Trophoblast cell (in vitro differentiated cells and primary cell): ENCODE data around the gene MCF2L2.

ENCODE experiments used
- DNase-seq, 2 donors: peaks; one replicate each; pipeline ENCODE4 v3.0.0-alpha.2; 2016
- H2AFZ ChIP-seq: 2 replicates; pipeline ENCODE4 v1.6.1; 2013; ENCODE audit warnings: low read length, moderate library complexity, mild to moderate bottlenecking; ENCODE audit not compliant: insufficient read depth, poor library complexity
- H2AK5ac ChIP-seq: 2 replicates; pipeline ENCODE4 v1.6.1; 2013; ENCODE audit warnings: mild to moderate bottlenecking, low read length
- H2BK120ac ChIP-seq: 2 replicates; pipeline ENCODE4 v1.6.1; 2013; ENCODE audit warnings: low read length, mild to moderate bottlenecking, moderate library complexity; ENCODE audit not compliant: insufficient read depth, poor library complexity
- H2BK12ac ChIP-seq: 2 replicates; pipeline ENCODE4 v1.6.1; 2013; ENCODE audit warnings: mild to moderate bottlenecking, low read length, moderate library complexity
- H2BK5ac ChIP-seq: 2 replicates; pipeline ENCODE4 v1.6.1; 2013; ENCODE audit warnings: low read length, low read depth, moderate library complexity, mild to moderate bottlenecking; ENCODE audit not compliant: poor library complexity
- H3K14ac ChIP-seq: 2 replicates; pipeline ENCODE4 v1.6.1; 2013; ENCODE audit warnings: mild to moderate bottlenecking, low read length
- H3K18ac ChIP-seq: 2 replicates; pipeline ENCODE4 v1.6.1; 2013; ENCODE audit warnings: mild to moderate bottlenecking, low read length
- H3K23ac ChIP-seq: 2 replicates; pipeline ENCODE4 v1.6.1; 2013; ENCODE audit warnings: low read length
- H3K27ac ChIP-seq: 2 replicates; pipeline ENCODE4 v1.5.1; 2013; ENCODE audit warnings: low read depth, mild to moderate bottlenecking, inconsistent platforms, low read length, moderate library complexity
- H3K27me3 ChIP-seq: 2 replicates; pipeline ENCODE4 v1.6.1; 2013; ENCODE audit warnings: inconsistent platforms, mild to moderate bottlenecking, low read length, moderate library complexity; ENCODE audit not compliant: insufficient read depth
- H3K36me3 ChIP-seq, 2 experiments: 1 replicate in 1 of 2; 2 replicates in 1 of 2; pipeline ENCODE4 v1.6.1; 2013; ENCODE audit warnings: low read length in 2 of 2, mild to moderate bottlenecking in 2 of 2, moderate library complexity in 1 of 2; ENCODE audit not compliant: insufficient read depth in 2 of 2, control insufficient read depth in 1 of 2
- H3K4ac ChIP-seq: 2 replicates; pipeline ENCODE4 v1.6.1; 2013; ENCODE audit warnings: low read depth, mild to moderate bottlenecking, low read length, moderate library complexity
- H3K4me1 ChIP-seq, 2 experiments: 1 replicate in 1 of 2; 2 replicates in 1 of 2; pipeline ENCODE4 v1.6.1; 2013; ENCODE audit warnings: low read length in 2 of 2, mild to moderate bottlenecking in 2 of 2, moderate library complexity in 1 of 2; ENCODE audit not compliant: insufficient read depth in 2 of 2, control insufficient read depth in 1 of 2
- H3K4me2 ChIP-seq: 2 replicates; pipeline ENCODE4 v1.6.1; 2013; ENCODE audit warnings: inconsistent platforms, mild to moderate bottlenecking, low read length, moderate library complexity
- H3K4me3 ChIP-seq: 2 replicates; pipeline ENCODE4 v1.5.1; 2013; ENCODE audit warnings: mild to moderate bottlenecking, low read depth, low read length, inconsistent platforms
- H3K79me1 ChIP-seq: one replicate; pipeline ENCODE4 v1.6.1; 2013; ENCODE audit warnings: low read length
- H3K79me2 ChIP-seq: 2 replicates; pipeline ENCODE4 v1.6.1; 2013; ENCODE audit warnings: low read length, mild to moderate bottlenecking; ENCODE audit not compliant: control insufficient read depth, insufficient read depth, poor library complexity
- H3K9ac ChIP-seq: 2 replicates; pipeline ENCODE4 v1.6.1; 2013; ENCODE audit warnings: mild to moderate bottlenecking, low read length
- H3K9me3 ChIP-seq: 2 replicates; pipeline ENCODE4 v1.6.1; 2013; ENCODE audit warnings: low read depth, mild to moderate bottlenecking, control low read depth, inconsistent platforms, low read length; ENCODE audit not compliant: insufficient read depth
- H4K12ac ChIP-seq: 2 replicates; pipeline ENCODE4 v1.6.1; 2013; ENCODE audit warnings: low read depth, mild to moderate bottlenecking, low read length, moderate library complexity
- H4K8ac ChIP-seq: 2 replicates; pipeline ENCODE4 v1.6.1; 2013; ENCODE audit warnings: low read depth, mild to moderate bottlenecking, low read length, moderate library complexity
- H4K91ac ChIP-seq: one replicate; pipeline ENCODE4 v1.6.1; 2013; ENCODE audit warnings: low read depth, mild to moderate bottlenecking, low read length, moderate library complexity
- WGBS: extraction: QIAGEN DNeasy Blood & Tissue Kit; methylation state at CpG from one replicate; pipeline ENCODE4 v1.1.7; 2013; ENCODE audit warnings: missing lambda C conversion rate; ENCODE audit not compliant: insufficient read length, insufficient coverage; ENCODE audit errors: extremely low coverage; 5-methylcytosine and 5-hydroxymethylcytosine counted together

The MCF2L2 gene

GRCh38 chr3:183269345-183269744 lies 159.1 kb downstream of the MCF2L2 start:
- Histone ChIP-seq H3K18ac (no peak overlapping the region), H3K79me2 (no peaks in the 10 kb centered on the region), H3K27ac (no peak overlapping the region), H3K79me1 (peaks cover 2% of the 10 kb centered on the region), H3K4ac (no peak overlapping the region), H3K9ac (no peak overlapping the region), H2BK120ac (no peak overlapping the region), H3K14ac (no peak overlapping the region), H3K4me2 (no peak overlapping the region), H2BK5ac (no peak overlapping the region), H2AFZ (no peak overlapping the region), H3K23ac (no peak overlapping the region), H3K36me3 (peaks cover 2 to 6% of the 10 kb centered on the region in 2 experiments), H3K9me3 (no peaks in the 10 kb centered on the region), H3K27me3 (no peaks in the 10 kb centered on the region), H4K91ac (no peak overlapping the region), H2BK12ac (no peak overlapping the region), H3K4me1 (peaks cover 11 to 23% of the 10 kb centered on the region in 2 experiments), H4K12ac (no peak overlapping the region), H4K8ac (no peak overlapping the region), H3K4me3 (no peak overlapping the region), H2AK5ac (no peak overlapping the region)
- no peak for DNase-seq
- no CpG with 5 or more reads among the region's 13 CpGs for WGBS

GRCh38 chr3:183268366-183268765 lies 160.1 kb downstream of the MCF2L2 start:
- H2AFZ ChIP-seq, result no peak overlapping the region
- H3K4me3 ChIP-seq, result no peak overlapping the region
- H3K14ac ChIP-seq, result no peak overlapping the region
- H2BK120ac ChIP-seq, result no peak overlapping the region
- H3K4me1 ChIP-seq, result peaks cover 11 to 23% of the 10 kb centered on the region in 2 experiments
- DNase-seq, result no peak
- no peak overlapping the region for H4K8ac ChIP-seq
- H2BK12ac ChIP-seq, result no peak overlapping the region
- H4K91ac ChIP-seq, result no peak overlapping the region
- no peaks in the 10 kb centered on the region for H3K27me3 ChIP-seq
- H2BK5ac ChIP-seq, result no peak overlapping the region
- no peak overlapping the region for H3K4me2 ChIP-seq
- no peak overlapping the region for H3K9ac ChIP-seq
- H3K4ac ChIP-seq, result no peak overlapping the region
- H3K23ac ChIP-seq, result no peak overlapping the region
- peaks cover 2 to 6% of the 10 kb centered on the region in 2 experiments for H3K36me3 ChIP-seq
- H3K9me3 ChIP-seq, result no peaks in the 10 kb centered on the region
- WGBS, result no CpG with 5 or more reads among the region's 5 CpGs
- H3K18ac ChIP-seq, result no peak overlapping the region
- no peak overlapping the region for H2AK5ac ChIP-seq
- H3K79me2 ChIP-seq, result no peaks in the 10 kb centered on the region
- no peak overlapping the region for H3K27ac ChIP-seq
- no peak overlapping the region for H4K12ac ChIP-seq
- H3K79me1 ChIP-seq, result peaks cover 2% of the 10 kb centered on the region

- no peak overlapping the region for H3K9ac ChIP-seq
- no peak overlapping the region for H3K4me2 ChIP-seq
- no peak for DNase-seq
- H3K79me2 ChIP-seq, result no peaks in the 10 kb centered on the region
- H3K4me1 ChIP-seq, result peaks cover 11 to 24% of the 10 kb centered on the region in 2 experiments
- H4K8ac ChIP-seq, result no peak overlapping the region
- H4K12ac ChIP-seq, result no peak overlapping the region
- no peak overlapping the region for H3K14ac ChIP-seq
- no peak overlapping the region for H2AK5ac ChIP-seq
- no peak overlapping the region for H3K18ac ChIP-seq
- no peak overlapping the region for H2AFZ ChIP-seq
- H3K79me1 ChIP-seq, result peaks cover 2% of the 10 kb centered on the region
- H3K23ac ChIP-seq, result no peak overlapping the region
- H2BK120ac ChIP-seq, result no peak overlapping the region
- H2BK12ac ChIP-seq, result no peak overlapping the region
- no peaks in the 10 kb centered on the region for H3K27me3 ChIP-seq
- no peaks in the 10 kb centered on the region for H3K9me3 ChIP-seq
- H3K4me3 ChIP-seq, result no peak overlapping the region
- H3K4ac ChIP-seq, result no peak overlapping the region
- WGBS, result no CpG with 5 or more reads among the region's 5 CpGs
- peaks cover 2 to 6% of the 10 kb centered on the region in 2 experiments for H3K36me3 ChIP-seq
- H2BK5ac ChIP-seq, result no peak overlapping the region
- H4K91ac ChIP-seq, result no peak overlapping the region
- no peak overlapping the region for H3K27ac ChIP-seq
These were observed 161.3 kb downstream of the MCF2L2 start for GRCh38 chr3:183267140-183267539.

GRCh38 chr3:183266454-183266853 lies 162.0 kb downstream of the MCF2L2 start:
- H3K79me2 ChIP-seq, result no peaks in the 10 kb centered on the region
- H3K4me3 ChIP-seq, result no peak overlapping the region
- H2BK12ac ChIP-seq, result no peak overlapping the region
- H2BK120ac ChIP-seq, result no peak overlapping the region
- no peak overlapping the region for H2BK5ac ChIP-seq
- DNase-seq, result no peak
- H4K12ac ChIP-seq, result no peak overlapping the region
- no peak overlapping the region for H2AK5ac ChIP-seq
- no peak overlapping the region for H3K27ac ChIP-seq
- no CpG with 5 or more reads among the region's 3 CpGs for WGBS
- H3K23ac ChIP-seq, result no peak overlapping the region
- H3K9ac ChIP-seq, result no peak overlapping the region
- H3K27me3 ChIP-seq, result no peaks in the 10 kb centered on the region
- peaks cover 11 to 24% of the 10 kb centered on the region in 2 experiments for H3K4me1 ChIP-seq
- H4K91ac ChIP-seq, result no peak overlapping the region
- no peak overlapping the region for H4K8ac ChIP-seq
- H3K18ac ChIP-seq, result no peak overlapping the region
- no peak overlapping the region for H2AFZ ChIP-seq
- no peaks in the 10 kb centered on the region for H3K9me3 ChIP-seq
- H3K4ac ChIP-seq, result no peak overlapping the region
- peaks cover 2% of the 10 kb centered on the region for H3K79me1 ChIP-seq
- H3K14ac ChIP-seq, result no peak overlapping the region
- H3K36me3 ChIP-seq, result peaks cover 2 to 6% of the 10 kb centered on the region in 2 experiments
- no peak overlapping the region for H3K4me2 ChIP-seq
